HCT116 (cell line): ENCODE measurements around the gene PXK. TPM values are rescaled to one million over a fixed set of nuclear protein-coding genes. Genes with fewer than 3 reads are reported as not detected.

Experiments
- ATAC-seq: fragments of 200-7000 bp; cut with Tn5 transposase; 2 replicates; pipeline ENCODE4 v1.9.1; 2020; ENCODE audit warnings: mild to moderate bottlenecking, moderate library complexity
- BruUV-seq: library from RNA; stranded (reverse); fragments of 400-500 nt; replicated peaks from 2 replicates; lab custom pipeline; 2021; lab: Mats Ljungman, UMichigan
- CTCF ChIA-PET: fragments of 300-600 bp; sonication (Branson Sonifier 250); formaldehyde crosslinking; loops from one replicate; lab custom pipeline; 2021; ENCODE audit warnings: antibody characterized with exemption; lab: Charles Lee
- POLR2A ChIA-PET: fragments of 300-600, 350-600 bp; sonication (Branson Sonifier 250); formaldehyde crosslinking; loops from one replicate; lab custom pipeline; 2021; ENCODE audit warnings: antibody characterized with exemption; lab: Charles Lee
- RAD21 ChIA-PET, 2 experiments: fragments of 300-600 bp; sonication (Branson Sonifier 250); formaldehyde crosslinking; loops; one replicate each; lab custom pipeline; 2023; ENCODE audit warnings: low total read pairs in 2 of 2; ENCODE audit not compliant: uncharacterized antibody in 2 of 2, unreplicated experiment in 2 of 2, low non-redundant PET in 1 of 2; lab: Charles Lee
- DNase-seq: peaks from one replicate; pipeline ENCODE4 v3.0.0-alpha.2; 2010; ENCODE audit warnings: low read depth, low spot score
- H2AFZ ChIP-seq: fragments of 200-600 bp; shearing (Covaris generic), sonication (generic); 2 replicates; pipeline ENCODE4 v1.6.1; 2017; ENCODE audit warnings: low read depth, mixed run types, mixed read lengths, antibody characterized with exemption, low read length; ENCODE audit not compliant: poor library complexity, severe bottlenecking
- H3K27ac ChIP-seq: 2 replicates; pipeline ENCODE4 v1.5.1; 2012; ENCODE audit warnings: low read depth, low read length
- H3K27me3 ChIP-seq: fragments of 200-600 bp; sonication (generic); 2 replicates; pipeline ENCODE4 v1.6.1; 2016; ENCODE audit warnings: mixed run types, low read length, mixed read lengths; ENCODE audit not compliant: insufficient read depth
- H3K36me3 ChIP-seq, 2 experiments: fragments of 200-500 bp in 1 of 2; fragments of 200-600 bp in 1 of 2; sonication (Bioruptor generic) in 1 of 2; sonication (generic) in 1 of 2; 2 replicates each; pipeline versions ENCODE4 v1.5.1 to v1.6.1; 2014 to 2016; ENCODE audit warnings: low read length in 2 of 2, inconsistent platforms in 1 of 2, mixed read lengths in 1 of 2, mixed run types in 1 of 2; ENCODE audit not compliant: insufficient read depth in 2 of 2, control insufficient read depth in 1 of 2
- H3K4me1 ChIP-seq, 2 experiments: fragments of 200-600 bp in 1 of 2; sonication (generic) in 1 of 2; 2 replicates each; pipeline versions ENCODE4 v1.5.1 to v1.6.1; 2012 to 2017; ENCODE audit warnings: low read length in 2 of 2, inconsistent platforms in 1 of 2, mild to moderate bottlenecking in 1 of 2, mixed read lengths in 1 of 2, mixed run types in 1 of 2, moderate library complexity in 1 of 2; ENCODE audit not compliant: insufficient read depth in 2 of 2, control insufficient read depth in 1 of 2
- H3K4me2 ChIP-seq: fragments of 200-600 bp; sonication (generic); 2 replicates; pipeline ENCODE4 v1.6.1; 2017; ENCODE audit warnings: mixed run types, low read length, mixed read lengths
- H3K4me3 ChIP-seq, 2 experiments: fragments of 200-600 bp in 1 of 2; sonication (generic) in 1 of 2; replicated peaks in 1 of 2; 2 replicates each; pipeline ENCODE4 v1.5.1; 2011 to 2016; ENCODE audit warnings: low read length in 2 of 2, control low read depth in 1 of 2, low read depth in 1 of 2, mild to moderate bottlenecking in 1 of 2, mixed read lengths in 1 of 2, mixed run types in 1 of 2
- H3K79me2 ChIP-seq: fragments of 200-600 bp; sonication (generic); 2 replicates; pipeline ENCODE4 v1.6.1; 2017; ENCODE audit warnings: mild to moderate bottlenecking, mixed run types, low read length, moderate library complexity, mixed read lengths; ENCODE audit not compliant: insufficient read depth
- H3K9ac ChIP-seq: fragments of 200-600 bp; sonication (generic); 2 replicates; pipeline ENCODE4 v1.6.1; 2016; ENCODE audit warnings: low read length, mixed read lengths
- H3K9me2 ChIP-seq: fragments of 200-600 bp; sonication (generic), shearing (Covaris generic); 2 replicates; pipeline ENCODE4 v1.6.1; 2017; ENCODE audit warnings: mixed run types, mild to moderate bottlenecking, moderate library complexity; ENCODE audit not compliant: insufficient read depth
- H3K9me3 ChIP-seq, 2 experiments: fragments of 200-500 bp in 1 of 2; fragments of 200-600 bp in 1 of 2; sonication (Bioruptor generic) in 1 of 2; sonication (generic) in 1 of 2; 2 replicates each; pipeline ENCODE4 v1.6.1; 2014 to 2017; ENCODE audit warnings: low read length in 2 of 2, mixed read lengths in 2 of 2, inconsistent platforms in 1 of 2, low read depth in 1 of 2, mild to moderate bottlenecking in 1 of 2, mixed run types in 1 of 2, moderate library complexity in 1 of 2; ENCODE audit not compliant: control insufficient read depth in 1 of 2, insufficient read depth in 1 of 2
- H4K20me1 ChIP-seq: fragments of 200-600 bp; sonication (generic), shearing (Covaris generic); 2 replicates; pipeline ENCODE4 v1.6.1; 2017; ENCODE audit warnings: mixed run types, mild to moderate bottlenecking, moderate library complexity; ENCODE audit not compliant: insufficient read depth
- CEBPB ChIP-seq: IDR thresholded peaks from 2 replicates; pipeline ENCODE4 v1.6.1; 2012; ENCODE audit warnings: low read depth
- ELF1 ChIP-seq: IDR thresholded peaks from 2 replicates; pipeline ENCODE4 v1.6.1; 2012; ENCODE audit warnings: low read depth, borderline replicate concordance
- EZH2phosphoT487 ChIP-seq: fragments of 200-600 bp; IDR thresholded peaks from 2 replicates; pipeline ENCODE4 v1.6.1; 2018; ENCODE audit warnings: antibody characterized with exemption, borderline replicate concordance
- POLR2AphosphoS5 ChIP-seq: IDR thresholded peaks from 2 replicates; pipeline ENCODE4 v1.6.1; 2011; ENCODE audit warnings: mild to moderate bottlenecking, low read depth, low read length, moderate library complexity
- REST ChIP-seq: IDR thresholded peaks from 2 replicates; pipeline ENCODE4 v1.6.1; 2012; ENCODE audit warnings: low read depth
- intact Hi-C: fragments of 100-400 bp; cut with micrococcal nuclease; formaldehyde crosslinking; loops from 2 replicates; pipeline ENCODE4 v1.10.0; 2022
- total RNA-seq: library from RNA; stranded (reverse); gene quantifications from one replicate; pipeline ENCODE4 v1.2.1, GENCODE V29; 2021; ENCODE audit not compliant: unreplicated experiment

PXK gene
- total RNA-seq, 1 experiment from 2014 or later = 10.2 TPM

GRCh38 chr3:58421004-58421403 lies 88.3 kb downstream of the PXK start:
- RAD21 ChIA-PET = no interaction called here

More at GRCh38 chr3:58421004-58421403, 88.3 kb downstream of the PXK start:
- H3K36me3 ChIP-seq = 0 out of 4 replicates have a peak, but pooled peaks cover 0 to under 1% of the 10 kb centered on the region in 2 experiments
- TF ChIP-seq CEBPB (no peak), POLR2AphosphoS5 (no peak), REST (no peak), ELF1 (no peak), EZH2phosphoT487 (no peak)
- TF ChIP-seq, all 23 proteins: peak for 0
- H3K27me3 ChIP-seq = no peaks in the 10 kb centered on the region
- H3K9ac ChIP-seq = no peak overlapping the region
- no TSS peak for BruUV-seq
- CTCF ChIA-PET = no interaction called here
- H3K27ac ChIP-seq = no peak overlapping the region
- no peak overlapping the region for H3K4me2 ChIP-seq
- H3K4me1 ChIP-seq = no peaks in the 10 kb centered on the region
- no peak for ATAC-seq
- intact Hi-C loops = no loop called here
- H3K9me3 ChIP-seq = no peaks in the 10 kb centered on the region
- no peaks in the 10 kb centered on the region for H4K20me1 ChIP-seq
- POLR2A ChIA-PET = no interaction called here
- H2AFZ ChIP-seq = no peak overlapping the region
- no peak for DNase-seq
- H3K4me3 ChIP-seq = no peak overlapping the region
- H3K79me2 ChIP-seq = no peaks in the 10 kb centered on the region
- H3K9me2 ChIP-seq = no peaks in the 10 kb centered on the region
